NCI-H82 (cell line): ENCODE measurements around the gene CD40.
"Not testable (repeated sequence)": the region's sequence is repeated elsewhere in the genome, so short reads cannot be mapped to it uniquely, and the experiment has no call there.

Experiments used
- DNase-seq: peaks from one replicate; lab custom pipeline; 2025; lab: John Stamatoyannopoulos, UW

The CD40 gene

GRCh38 chr20:46099491-46100287, 18.4 kb upstream of the CD40 start:
- no peak for DNase-seq

- not testable (repeated sequence) for DNase-seq
Observed at GRCh38 chr20:46100444-46100843, 17.7 kb upstream of the CD40 start.

- peak; percentile 33 for DNase-seq
Observed at GRCh38 chr20:46100988-46101387, 17.1 kb upstream of the CD40 start.

GRCh38 chr20:46101957-46102356, 16.2 kb upstream of the CD40 start:
- no peak for DNase-seq

- no peak for DNase-seq
Observed at GRCh38 chr20:46102940-46103339, 15.2 kb upstream of the CD40 start.

- DNase-seq: no peak
Observed at GRCh38 chr20:46104262-46104661, 13.9 kb upstream of the CD40 start.

GRCh38 chr20:46107061-46107460, 11.1 kb upstream of the CD40 start:
- DNase-seq: no peak

GRCh38 chr20:46108435-46108841, 9.7 kb upstream of the CD40 start:
- DNase-seq: no peak

- no peak for DNase-seq
Observed at GRCh38 chr20:46108976-46109375, 9.1 kb upstream of the CD40 start.

GRCh38 chr20:46111028-46111835, 6.9 kb upstream of the CD40 start:
- DNase-seq: peak; percentile 44

- no peak for DNase-seq
Observed at GRCh38 chr20:46111836-46112212, 6.3 kb upstream of the CD40 start.

GRCh38 chr20:46112430-46113112, 5.5 kb upstream of the CD40 start:
- peak; percentile 73 for DNase-seq

GRCh38 chr20:46113113-46113470, 5.0 kb upstream of the CD40 start:
- peak; percentile 45 for DNase-seq

- DNase-seq: no peak
Observed at GRCh38 chr20:46114449-46114848, 3.7 kb upstream of the CD40 start.

- DNase-seq: no peak
Observed at GRCh38 chr20:46118481-46119020, 437 bp downstream of the CD40 start.

- no peak for DNase-seq
Observed at GRCh38 chr20:46119028-46119546, 973 bp downstream of the CD40 start.

GRCh38 chr20:46119547-46119946, 1.4 kb downstream of the CD40 start:
- no peak for DNase-seq

GRCh38 chr20:46120136-46120535, 2.0 kb downstream of the CD40 start:
- DNase-seq: no peak

- DNase-seq: no peak
Observed at GRCh38 chr20:46121184-46121930, 3.2 kb downstream of the CD40 start.

- no peak for DNase-seq
Observed at GRCh38 chr20:46122071-46122470, 4.0 kb downstream of the CD40 start.
